Right lobe of liver (tissue), 6 donors: Measurements from ENCODE around the gene PMFBP1. TPM values are rescaled to one million over a fixed set of nuclear protein-coding genes. Genes with fewer than 3 reads are reported as not detected.

ENCODE experiments used
- ATAC-seq, 4 donors: fragments of 200-7000 bp; cut with Tn5 transposase; one replicate each; pipeline ENCODE4 v1.9.1; 2020; ENCODE audit warnings: mild to moderate bottlenecking in 4 of 4, moderate library complexity in 4 of 4
- DNase-seq, 3 donors: peaks; one replicate each; pipeline ENCODE4 v3.0.0-alpha.2; 2020
- H3K27ac ChIP-seq, 3 donors: fragments of 200-600 bp; one replicate each; pipeline ENCODE4 v1.8.0; 2022
- H3K27me3 ChIP-seq, 2 donors: fragments of 200-600 bp; one replicate each; pipeline ENCODE4 v1.8.0; 2022
- H3K36me3 ChIP-seq, 4 donors: fragments of 200-600 bp; sonication (generic) in 1 of 4; one replicate each; pipeline versions ENCODE4 v1.5.1 to v1.8.0; 2017 to 2022; ENCODE audit warnings: control low read depth in 1 of 4
- H3K4me1 ChIP-seq, 4 donors: fragments of 200-600 bp; sonication (generic) in 1 of 4; one replicate each; pipeline versions ENCODE4 v1.5.1 to v1.8.0; 2017 to 2022; ENCODE audit warnings: control low read depth in 1 of 4
- H3K4me3 ChIP-seq, 3 donors: fragments of 200-600 bp; one replicate each; pipeline ENCODE4 v1.8.0; 2022
- H3K9me3 ChIP-seq, 4 donors: fragments of 200-600 bp; sonication (generic) in 1 of 4; one replicate each; pipeline versions ENCODE4 v1.5.1 to v1.8.0; 2017 to 2022; ENCODE audit warnings: control low read depth in 1 of 4
- CTCF ChIP-seq, 4 donors: fragments of 200-600 bp in 3 of 4; fragments of 450-650 bp in 1 of 4; IDR thresholded peaks; one replicate each; pipeline versions ENCODE4 v1.5.1 to v1.8.0; 2016 to 2022; ENCODE audit warnings: antibody characterized with exemption in 4 of 4, mild to moderate bottlenecking in 2 of 4
- POLR2A ChIP-seq: fragments of 450-650 bp; IDR thresholded peaks from one replicate; pipeline ENCODE4 v1.6.1; 2017; ENCODE audit warnings: antibody characterized with exemption, mild to moderate bottlenecking
- WGBS: methylation state at CpG from one replicate; pipeline ENCODE4 v1.1.6; 2018; ENCODE audit warnings: low coverage, low lambda C conversion rate; ENCODE audit not compliant: insufficient coverage; ENCODE audit errors: missing lambda C conversion rate; 5-methylcytosine and 5-hydroxymethylcytosine counted together
- intact Hi-C, 2 donors: fragments of 100-400 bp; cut with DNase I; formaldehyde crosslinking; loops; one replicate each; pipeline versions ENCODE4 v1.11.2 to v1.14.1; 2022
- total RNA-seq, 6 experiments: library from RNA; depleted of rRNA in 2 of 6; stranded (reverse); fragments of >200 nt in 2 of 6; fragmentation: NEBNext Ultra II Directional in 3 of 6; extraction: Animal tissue kit (Norgen Biotek cat#: 25700) in 3 of 6; gene quantifications; one replicate each; pipeline versions ENCODE4 v1.1.0 to v1.2.4, GENCODE V29; 2016 to 2023
- donor health status: DM: no; HTN: yes; CAD: no.
- donor health status: DM: no; HTN: no; CAD: no.
- donor health status: DM: no; HTN: no; CAD: no.
- donor health status: DM: no; HTN: yes; CAD: no.
- donor health status: DM: no; HTN: yes; CAD: no.

The PMFBP1 gene
- total RNA-seq, 6 experiments from 2014 or later, result 0.09 to 0.53 (median 0.19) TPM; not detected in 2

- no peak for TF ChIP-seq POLR2A
- no peak for TF ChIP-seq CTCF (IDR thresholded peaks at IDR 0.05)
- Histone ChIP-seq H3K36me3 (no peaks in the 10 kb centered on the region), H3K4me1 (no peaks in the 10 kb centered on the region), H3K27ac (no peak overlapping the region), H3K27me3 (no peaks in the 10 kb centered on the region), H3K4me3 (no peak overlapping the region), H3K9me3 (no peaks in the 10 kb centered on the region)
- intact Hi-C loops, result no loop called here
- ATAC-seq (no peak), DNase-seq (no peak)
- WGBS, result 73% methylated on average over 3 of the region's 3 CpGs
Observed at GRCh38 chr16:72210072-72210471, 38.1 kb upstream of the PMFBP1 start.

DNA sequence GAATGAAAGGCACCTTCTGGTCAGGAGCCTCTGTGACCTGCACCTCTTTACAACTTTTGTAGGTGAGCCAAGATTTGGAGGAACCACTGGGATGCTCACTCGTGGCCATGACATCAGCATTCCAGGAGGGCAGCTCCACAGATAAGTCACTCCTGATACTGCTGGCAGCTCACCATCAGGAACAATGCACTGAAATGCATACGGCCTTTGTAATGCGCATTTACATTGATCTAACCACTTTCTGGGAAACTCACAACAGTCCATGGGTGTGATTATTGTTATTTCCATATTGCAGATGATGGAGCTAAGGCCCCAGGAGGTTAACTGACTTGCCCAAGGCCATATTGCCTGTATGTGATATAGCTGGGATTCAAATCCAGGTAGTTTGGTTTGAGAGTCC is 34.3 kb upstream of the PMFBP1 start:
- WGBS, result 70% methylated on average over 3 of the region's 3 CpGs
- no peaks in the 10 kb centered on the region for H3K4me1 ChIP-seq
- H3K27ac ChIP-seq, result no peak overlapping the region
- intact Hi-C loops, result no loop called here
- no peaks in the 10 kb centered on the region for H3K9me3 ChIP-seq
- H3K27me3 ChIP-seq, result no peaks in the 10 kb centered on the region
- TF ChIP-seq POLR2A (no peak), CTCF (IDR thresholded peaks at IDR 0.05) (no peak)
- DNase-seq (no peak), ATAC-seq (no peak)
- no peak overlapping the region for H3K4me3 ChIP-seq
- no peaks in the 10 kb centered on the region for H3K36me3 ChIP-seq

DNA sequence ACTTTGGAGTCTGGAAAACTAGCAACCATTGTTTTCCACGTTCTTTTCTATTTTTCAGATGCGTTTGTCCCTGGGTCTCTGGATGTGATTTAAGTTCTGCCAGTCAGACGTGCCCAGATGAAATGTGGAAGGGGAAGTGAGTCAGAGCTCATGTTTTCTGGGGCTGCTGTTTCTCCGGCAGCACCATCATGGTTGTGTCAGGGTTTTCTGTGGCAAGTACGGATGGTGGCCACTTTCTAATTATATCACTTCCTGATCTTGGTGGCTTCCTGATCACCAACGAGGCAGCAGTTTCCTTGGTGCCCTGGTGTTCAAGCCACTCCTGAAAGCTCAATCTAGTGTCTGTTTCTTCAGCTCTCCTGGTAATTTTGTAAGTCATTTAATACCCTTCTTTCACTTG is 31.4 kb upstream of the PMFBP1 start:
- intact Hi-C loops, result no loop called here
- Histone ChIP-seq H3K36me3 (no peaks in the 10 kb centered on the region), H3K27ac (peak overlapping the region in 2 of 3 donors; percentile 21 to 70), H3K9me3 (no peaks in the 10 kb centered on the region), H3K4me3 (no peak overlapping the region), H3K27me3 (no peaks in the 10 kb centered on the region), H3K4me1 (no peaks in the 10 kb centered on the region)
- TF ChIP-seq CTCF (IDR thresholded peaks at IDR 0.05) (no peak), POLR2A (no peak)
- DNase-seq, result no peak
- ATAC-seq, result peak; percentile 23 to 59 (median 52)
- WGBS, result 35% methylated on average over 6 of the region's 6 CpGs

- ATAC-seq, result no peak
- WGBS, result 39% methylated on average over 2 of the region's 2 CpGs
- no peak for DNase-seq
- Histone ChIP-seq H3K36me3 (no peaks in the 10 kb centered on the region), H3K27ac (no peak overlapping the region), H3K27me3 (no peaks in the 10 kb centered on the region), H3K4me1 (no peaks in the 10 kb centered on the region), H3K4me3 (no peak overlapping the region), H3K9me3 (no peaks in the 10 kb centered on the region)
- TF ChIP-seq POLR2A (no peak), CTCF (IDR thresholded peaks at IDR 0.05) (no peak)
- intact Hi-C loops, result no loop called here
Observed at GRCh38 chr16:72202014-72202413, 30.1 kb upstream of the PMFBP1 start.

DNA sequence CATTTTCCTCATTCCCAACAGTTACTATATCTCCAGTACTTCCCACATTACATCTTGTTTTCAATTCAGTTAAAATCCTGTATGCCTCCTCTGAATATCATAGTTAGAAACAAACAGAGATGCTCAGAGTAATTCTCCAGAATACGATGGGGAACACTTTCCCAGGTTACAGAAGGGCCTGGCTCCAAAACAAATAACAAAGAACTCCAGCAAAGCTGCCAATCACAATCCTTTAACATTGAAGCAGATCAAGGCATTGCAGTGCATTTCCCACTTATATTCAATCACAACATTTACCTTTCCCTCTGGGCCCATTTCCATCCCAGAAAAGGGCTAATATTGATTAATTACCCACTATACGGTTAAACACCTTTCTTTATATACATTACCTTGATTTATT is 29.4 kb upstream of the PMFBP1 start:
- Histone ChIP-seq H3K4me3 (no peak overlapping the region), H3K36me3 (no peaks in the 10 kb centered on the region), H3K9me3 (no peaks in the 10 kb centered on the region), H3K27me3 (no peaks in the 10 kb centered on the region), H3K27ac (no peak overlapping the region), H3K4me1 (no peaks in the 10 kb centered on the region)
- 30% methylated on average over 2 of the region's 2 CpGs for WGBS
- ATAC-seq (peak in 1 of 4 donors; percentile 19), DNase-seq (no peak)
- intact Hi-C loops, result no loop called here
- TF ChIP-seq POLR2A (no peak), CTCF (IDR thresholded peaks at IDR 0.05) (no peak)
